ENCODE results near the gene KLHL34.

Gene KLHL34

DNA sequence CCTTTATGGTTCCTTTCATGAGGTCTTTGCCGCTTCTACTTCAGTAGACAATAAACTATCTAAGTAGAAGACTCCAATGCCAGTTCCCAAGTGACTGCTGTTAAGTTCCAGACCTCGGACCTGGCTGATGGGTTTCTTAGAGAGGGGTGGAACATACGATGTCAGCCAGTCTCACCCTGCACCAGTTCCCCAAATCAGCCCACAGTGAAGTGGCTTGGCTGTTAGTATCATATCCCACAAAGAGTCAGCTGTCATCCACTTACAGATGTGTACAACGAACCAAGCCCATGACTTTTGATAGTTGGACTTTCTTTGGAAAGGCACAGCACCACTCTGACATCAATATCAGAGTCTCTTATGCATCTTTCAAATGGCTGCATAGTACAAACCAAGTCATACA, 8.1 kb upstream of the KLHL34 start:
- H3K9me3 Mint-ChIP-seq = peaks cover 0 to 5% of the 10 kb centered on the region in 2 donors
- H3K4me1 Mint-ChIP-seq = no peaks in the 10 kb centered on the region
- DNase-seq (no peak), ATAC-seq (replicated peaks) (no peak)
- peaks cover 18 to 38% of the 10 kb centered on the region in 2 donors for H3K27me3 Mint-ChIP-seq
- no peaks in the 10 kb centered on the region for H3K36me3 Mint-ChIP-seq
- H3K27ac Mint-ChIP-seq = no peak overlapping the region
- H3K4me3 Mint-ChIP-seq = no peak overlapping the region

DNA sequence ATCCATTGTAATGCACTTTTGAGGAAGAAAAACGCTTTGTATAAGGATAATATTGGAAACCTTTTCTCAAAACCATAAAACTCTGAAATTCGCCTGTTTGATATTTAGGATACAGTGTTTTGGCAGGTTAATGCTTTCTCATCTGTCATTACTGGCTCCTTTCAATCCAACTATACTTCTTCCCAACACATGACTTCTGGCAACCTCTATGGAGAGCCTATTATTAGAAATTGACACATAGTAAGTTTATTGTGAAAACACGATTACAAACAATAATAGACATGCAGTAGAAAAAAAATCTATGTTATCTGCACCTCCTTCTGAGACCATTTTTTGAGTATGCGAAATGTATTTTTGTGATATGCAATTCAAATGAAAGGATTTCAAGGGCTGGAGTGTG, 4.6 kb upstream of the KLHL34 start:
- H3K4me1 Mint-ChIP-seq = no peaks in the 10 kb centered on the region
- DNase-seq (no peak), ATAC-seq (replicated peaks) (no peak)
- H3K4me3 Mint-ChIP-seq = no peak overlapping the region
- H3K27me3 Mint-ChIP-seq = peaks cover 24 to 38% of the 10 kb centered on the region in 2 donors
- no peaks in the 10 kb centered on the region for H3K9me3 Mint-ChIP-seq
- H3K27ac Mint-ChIP-seq = no peak overlapping the region
- H3K36me3 Mint-ChIP-seq = no peaks in the 10 kb centered on the region

DNA sequence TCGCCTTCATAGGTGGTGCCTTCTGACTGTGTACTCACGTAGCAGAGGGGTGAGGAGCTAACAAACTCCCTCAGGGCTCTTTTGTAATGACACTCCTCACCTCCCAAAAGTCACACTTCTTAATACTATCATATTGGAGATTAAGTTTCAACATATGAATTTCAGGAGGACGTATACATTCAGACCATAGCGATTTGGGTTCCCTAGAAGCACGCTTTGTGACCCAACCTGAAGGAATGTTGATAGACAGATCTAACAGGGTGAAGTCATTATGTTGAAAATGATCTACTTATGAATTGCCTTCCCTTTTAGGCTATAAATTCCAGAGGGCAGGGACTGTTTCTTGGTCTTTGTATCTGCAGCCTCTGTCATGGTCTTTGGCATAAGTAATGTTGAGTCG, 3.2 kb upstream of the KLHL34 start:
- Mint-ChIP-seq H3K36me3 (no peaks in the 10 kb centered on the region), H3K27me3 (peaks cover 28 to 43% of the 10 kb centered on the region in 2 donors), H3K4me1 (peaks cover 2 to 3% of the 10 kb centered on the region in 2 donors), H3K4me3 (no peak overlapping the region), H3K9me3 (peaks cover 0 to 3% of the 10 kb centered on the region in 2 donors), H3K27ac (no peak overlapping the region)
- no peak for DNase-seq
- ATAC-seq (replicated peaks) = no peak

DNA sequence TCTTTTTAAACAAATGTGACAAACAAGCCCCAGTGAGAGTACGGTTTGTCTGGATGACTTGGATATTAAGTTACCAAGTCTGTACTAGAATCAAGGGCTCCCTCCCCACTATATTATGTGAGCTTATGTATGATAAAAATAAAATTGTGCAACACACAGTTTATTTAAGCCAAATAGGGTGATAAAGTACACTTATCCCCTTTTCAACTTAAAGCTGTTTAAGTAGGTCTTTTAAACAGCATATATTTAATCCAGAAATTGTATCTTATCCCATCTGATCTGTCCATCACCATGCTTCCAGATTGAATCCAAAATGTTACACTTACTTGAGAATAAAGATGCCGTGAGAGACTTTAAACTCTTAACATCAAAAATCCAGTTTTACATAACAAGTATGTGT, 2.0 kb upstream of the KLHL34 start:
- Mint-ChIP-seq H3K9me3 (peaks cover 0 to 3% of the 10 kb centered on the region in 2 donors), H3K36me3 (peaks cover 3 to 4% of the 10 kb centered on the region in 2 donors), H3K4me3 (no peak overlapping the region), H3K27ac (no peak overlapping the region), H3K4me1 (peaks cover 7 to 11% of the 10 kb centered on the region in 2 donors), H3K27me3 (peaks cover 24 to 43% of the 10 kb centered on the region in 2 donors)
- no peak for DNase-seq
- ATAC-seq (replicated peaks) = no peak

DNA sequence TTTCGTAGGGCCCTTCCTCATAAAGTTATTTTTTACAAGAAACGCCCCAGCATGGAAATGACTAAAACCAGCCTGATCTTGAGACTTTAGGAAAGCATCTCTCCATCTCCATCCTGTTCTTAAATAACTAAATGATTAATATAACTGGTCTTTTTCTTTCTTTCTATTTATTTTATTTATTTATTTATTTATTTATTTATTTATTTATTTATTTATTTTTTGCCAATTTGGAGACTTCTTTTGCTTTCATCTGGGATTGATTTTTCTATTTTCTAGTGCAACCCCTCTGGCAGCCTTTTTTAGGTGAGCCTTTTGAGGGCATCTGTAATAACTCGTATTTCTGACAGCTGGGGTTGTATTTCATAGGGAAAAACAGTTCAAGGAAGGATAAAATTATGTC, 1.2 kb upstream of the KLHL34 start:
- Mint-ChIP-seq H3K4me1 (peaks cover 7 to 11% of the 10 kb centered on the region in 2 donors), H3K36me3 (peaks cover 3 to 4% of the 10 kb centered on the region in 2 donors), H3K27me3 (peaks cover 20 to 36% of the 10 kb centered on the region in 2 donors), H3K9me3 (peaks cover 0 to 3% of the 10 kb centered on the region in 2 donors), H3K27ac (no peak overlapping the region), H3K4me3 (no peak overlapping the region)
- DNase-seq (no peak), ATAC-seq (replicated peaks) (no peak)

DNA sequence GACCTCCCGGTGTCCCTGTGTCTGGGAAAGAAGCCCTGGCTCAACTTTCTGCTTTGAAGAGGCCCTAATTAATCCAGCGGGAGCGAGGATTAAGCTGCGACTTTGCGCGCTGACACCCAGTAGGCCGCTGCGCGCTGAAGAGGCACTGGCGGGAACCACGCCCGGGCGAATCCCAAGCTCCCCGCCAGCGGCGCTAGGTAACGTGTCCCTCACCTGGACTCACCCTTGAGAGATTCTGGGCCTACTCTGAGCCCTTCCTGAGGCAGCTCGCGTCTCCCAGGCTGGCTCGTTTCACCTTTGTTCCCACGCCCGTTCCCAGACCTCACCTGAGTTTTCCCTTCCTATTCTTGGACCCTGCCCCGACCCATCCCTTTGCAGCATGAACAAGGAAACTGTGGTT, 616 bp upstream of the KLHL34 start:
- Mint-ChIP-seq H3K9me3 (peaks cover 0 to 3% of the 10 kb centered on the region in 2 donors), H3K27ac (no peak overlapping the region), H3K4me1 (peaks cover 7 to 11% of the 10 kb centered on the region in 2 donors), H3K36me3 (peaks cover 3 to 4% of the 10 kb centered on the region in 2 donors), H3K27me3 (peaks cover 20 to 32% of the 10 kb centered on the region in 2 donors), H3K4me3 (peak overlapping the region; percentile 39 to 47)
- ATAC-seq (replicated peaks) (no peak), DNase-seq (no peak)

DNA sequence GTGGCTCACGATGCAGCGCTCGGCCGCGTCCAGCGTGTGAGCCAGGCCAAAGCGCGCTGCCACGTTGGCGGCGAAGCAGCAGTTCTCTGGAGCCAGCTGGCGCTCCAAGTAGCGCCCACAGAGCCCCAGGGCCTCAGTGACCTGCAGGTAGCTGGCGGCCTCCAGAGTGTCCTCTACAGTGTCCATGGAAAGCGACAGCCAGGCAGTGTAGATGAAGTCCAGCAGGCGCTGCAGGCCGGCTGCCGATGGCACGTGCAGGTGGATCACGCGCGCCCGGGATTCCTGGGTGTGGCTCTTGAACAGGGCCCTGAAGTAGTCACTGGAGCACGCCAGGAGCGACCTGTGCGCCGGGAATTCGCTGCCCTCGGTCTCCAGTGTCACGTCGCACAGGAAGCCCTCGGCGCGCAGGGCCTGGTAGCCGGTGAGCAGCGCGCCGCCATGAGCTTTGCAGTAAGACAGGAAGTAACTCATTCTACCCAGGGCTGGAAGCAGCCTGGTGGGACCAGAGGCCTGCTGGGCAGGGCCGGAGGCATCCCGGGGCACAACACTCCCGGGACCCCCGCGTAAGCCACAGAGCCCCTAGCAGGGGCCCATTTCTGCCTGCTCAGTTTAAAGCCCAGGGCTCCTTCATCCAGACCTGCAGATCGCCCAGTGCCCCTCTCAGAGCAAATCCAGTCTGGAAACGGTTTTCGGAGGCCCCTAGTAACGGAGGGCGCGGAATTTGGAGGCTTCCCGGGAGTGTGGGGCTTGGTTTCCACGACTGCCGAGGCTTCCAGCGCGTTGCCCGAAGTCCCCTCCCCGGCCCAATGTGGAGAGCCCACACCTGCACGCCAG, 595 bp downstream of the KLHL34 start:
- Mint-ChIP-seq H3K36me3 (peaks cover 3 to 4% of the 10 kb centered on the region in 2 donors), H3K4me1 (peaks cover 7 to 11% of the 10 kb centered on the region in 2 donors), H3K4me3 (peak overlapping the region; percentile 52 to 68), H3K27ac (peak overlapping the region; percentile 67), H3K9me3 (peaks cover 0 to 3% of the 10 kb centered on the region in 2 donors), H3K27me3 (peaks cover 17 to 30% of the 10 kb centered on the region in 2 donors)
- DNase-seq (no peak), ATAC-seq (replicated peaks) (no peak)

DNA sequence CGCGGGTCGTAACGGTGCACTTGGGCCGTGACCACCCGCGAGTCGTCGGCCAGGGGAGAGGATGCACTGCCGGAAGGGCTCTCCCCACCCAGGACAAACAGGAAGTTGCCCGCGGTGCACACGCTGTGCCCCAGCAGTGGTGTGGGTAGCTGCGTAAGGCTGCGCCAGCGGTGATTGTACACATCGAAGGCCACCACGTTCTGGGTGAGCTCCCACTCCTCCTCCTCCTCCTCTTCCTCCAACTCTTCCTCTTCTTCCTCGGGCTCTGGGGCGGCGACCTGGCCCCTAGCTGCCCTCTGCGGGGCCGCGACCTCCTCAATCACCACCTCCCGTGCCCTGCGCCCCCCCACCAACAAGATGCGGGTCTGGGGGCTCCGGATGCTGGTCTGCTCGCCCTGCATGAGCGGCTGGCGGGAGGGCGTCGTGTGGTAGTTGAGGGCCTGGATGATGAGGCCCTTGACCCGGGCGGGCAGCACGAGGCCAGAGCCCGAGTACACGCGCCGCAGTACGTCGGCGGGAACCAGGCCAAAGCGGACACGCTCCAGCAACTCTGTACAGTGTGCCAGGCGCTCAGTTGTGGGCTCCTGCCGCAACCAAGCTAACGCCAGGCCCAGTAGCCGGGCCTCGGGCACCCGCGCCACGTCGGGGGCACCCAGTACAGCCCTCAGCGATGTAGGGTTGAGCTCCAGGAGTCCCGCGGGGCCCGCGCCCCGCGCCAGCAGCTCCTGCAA, 1.4 kb downstream of the KLHL34 start:
- H3K4me3 Mint-ChIP-seq = peak overlapping the region; percentile 48 to 70
- H3K27ac Mint-ChIP-seq = peak overlapping the region; percentile 37
- DNase-seq (no peak), ATAC-seq (replicated peaks) (peak; percentile 34 to 43)
- peaks cover 7 to 11% of the 10 kb centered on the region in 2 donors for H3K4me1 Mint-ChIP-seq
- peaks cover 0 to 3% of the 10 kb centered on the region in 2 donors for H3K9me3 Mint-ChIP-seq
- peaks cover 5 to 6% of the 10 kb centered on the region in 2 donors for H3K36me3 Mint-ChIP-seq
- H3K27me3 Mint-ChIP-seq = peaks cover 12 to 24% of the 10 kb centered on the region in 2 donors

DNA sequence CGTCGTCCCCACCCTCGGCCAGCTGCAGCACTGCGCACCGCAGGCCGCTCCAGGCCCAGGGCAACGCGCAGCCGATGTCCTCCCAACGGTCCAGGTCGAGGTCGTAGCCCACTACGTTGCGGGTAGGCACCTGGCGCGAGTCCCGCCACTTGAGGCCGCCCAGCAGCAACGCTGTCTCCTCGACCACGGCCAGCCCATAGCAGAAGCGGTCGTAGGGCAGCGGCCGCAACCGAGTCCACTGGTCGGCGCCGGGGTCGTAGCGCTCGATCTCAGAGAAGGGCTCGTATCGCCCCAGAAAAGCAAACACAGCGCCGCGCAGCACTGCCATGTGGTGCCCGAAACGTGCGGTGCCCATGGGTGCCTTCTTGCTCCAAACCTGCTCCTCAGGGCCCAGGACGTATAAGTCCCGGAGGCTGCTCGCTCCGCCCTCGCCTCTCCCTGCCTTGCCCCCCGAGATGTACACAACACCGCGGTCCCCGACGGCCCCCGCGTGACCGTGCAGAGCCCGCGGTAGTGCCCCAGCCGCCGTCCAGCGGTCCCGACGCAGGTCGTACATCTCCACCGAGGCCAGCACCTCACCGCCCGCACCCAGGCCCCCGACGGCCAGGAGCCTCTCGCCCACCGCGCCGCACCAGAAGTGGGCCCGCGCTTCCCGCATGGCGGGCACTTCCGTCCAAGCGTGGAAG, 2.1 kb downstream of the KLHL34 start:
- H3K27me3 Mint-ChIP-seq = peaks cover 10 to 21% of the 10 kb centered on the region in 2 donors
- peaks cover 0 to 3% of the 10 kb centered on the region in 2 donors for H3K9me3 Mint-ChIP-seq
- peaks cover 11 to 12% of the 10 kb centered on the region in 2 donors for H3K36me3 Mint-ChIP-seq
- peak overlapping the region; percentile 65 for H3K27ac Mint-ChIP-seq
- H3K4me3 Mint-ChIP-seq = peak overlapping the region; percentile 48 to 70
- ATAC-seq (replicated peaks) (peak; percentile 14 to 16), DNase-seq (no peak)
- peaks cover 7 to 11% of the 10 kb centered on the region in 2 donors for H3K4me1 Mint-ChIP-seq

DNA sequence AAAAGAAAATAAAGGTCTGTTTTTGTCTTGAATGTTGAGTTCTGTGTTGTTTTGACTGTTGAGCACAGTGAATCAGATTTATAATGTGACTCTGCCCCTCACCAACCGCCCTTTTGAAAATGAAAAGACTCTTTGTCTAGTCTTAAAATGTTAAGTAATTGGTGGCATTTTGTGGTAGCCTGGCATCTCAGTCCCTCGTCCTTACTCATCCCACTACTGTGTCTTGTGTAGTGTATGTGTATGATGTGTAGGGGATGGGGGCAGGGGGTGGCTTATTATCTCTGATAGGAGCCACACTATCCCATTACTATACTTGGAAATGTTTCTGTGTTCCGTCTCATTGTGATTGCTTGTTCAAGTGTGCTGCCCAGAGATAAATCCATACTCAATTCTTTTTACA, 12.2 kb downstream of the KLHL34 start:
- no peak for ATAC-seq (replicated peaks)
- H3K4me1 Mint-ChIP-seq = no peaks in the 10 kb centered on the region
- no peak for DNase-seq
- H3K9me3 Mint-ChIP-seq = peaks cover 3% of the 10 kb centered on the region in 2 donors
- H3K36me3 Mint-ChIP-seq = peaks cover 8 to 16% of the 10 kb centered on the region in 2 donors
- no peak overlapping the region for H3K4me3 Mint-ChIP-seq
- no peak overlapping the region for H3K27ac Mint-ChIP-seq
- no peaks in the 10 kb centered on the region for H3K27me3 Mint-ChIP-seq

DNA sequence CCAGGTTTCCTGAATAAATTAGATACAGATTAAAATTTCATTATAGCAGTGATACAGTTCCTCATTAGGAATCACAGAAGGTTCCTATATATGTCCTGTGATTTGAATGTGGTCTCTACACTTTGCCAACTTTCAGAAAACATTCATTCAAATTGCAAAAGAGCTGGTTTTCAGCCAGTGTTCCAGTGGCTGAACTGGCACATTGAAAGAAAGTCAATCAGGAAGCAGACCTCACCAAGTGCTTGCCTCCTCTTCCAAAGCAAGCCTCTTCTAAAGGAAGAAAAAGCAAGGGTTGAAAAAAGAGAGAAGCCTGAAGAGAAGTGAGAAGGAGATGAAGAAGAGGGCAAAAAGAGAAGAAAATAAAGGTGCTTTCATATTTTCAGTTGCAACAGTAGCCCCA, 12.7 kb downstream of the KLHL34 start:
- Mint-ChIP-seq H3K4me3 (no peak overlapping the region), H3K4me1 (no peaks in the 10 kb centered on the region), H3K27ac (no peak overlapping the region), H3K36me3 (peaks cover 8 to 15% of the 10 kb centered on the region in 2 donors), H3K27me3 (no peaks in the 10 kb centered on the region), H3K9me3 (peaks cover 3% of the 10 kb centered on the region in 2 donors)
- no peak for ATAC-seq (replicated peaks)
- no peak for DNase-seq

DNA sequence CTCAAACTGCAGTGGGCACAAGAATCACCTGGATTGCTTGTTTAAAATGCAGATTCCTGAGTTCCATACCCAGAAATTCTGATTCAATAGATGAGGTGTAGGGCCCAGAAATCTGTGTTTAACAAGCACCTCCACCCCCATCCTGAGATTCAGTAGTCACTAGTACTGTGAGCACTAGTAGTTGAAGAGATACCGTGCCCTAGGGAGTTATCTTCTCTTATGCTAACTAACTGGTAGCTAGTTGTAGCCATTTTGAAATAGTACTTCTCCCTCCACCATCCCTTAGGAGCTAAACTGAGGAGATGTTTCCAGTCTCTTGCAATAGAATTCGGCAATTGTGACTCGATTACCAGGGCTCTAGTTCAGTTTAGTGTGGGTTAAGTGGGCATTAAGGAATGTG, 18.4 kb downstream of the KLHL34 start:
- H3K27me3 Mint-ChIP-seq = no peaks in the 10 kb centered on the region
- H3K36me3 Mint-ChIP-seq = no peaks in the 10 kb centered on the region
- H3K27ac Mint-ChIP-seq = no peak overlapping the region
- ATAC-seq (replicated peaks) (no peak), DNase-seq (no peak)
- no peak overlapping the region for H3K4me3 Mint-ChIP-seq
- no peaks in the 10 kb centered on the region for H3K4me1 Mint-ChIP-seq
- no peaks in the 10 kb centered on the region for H3K9me3 Mint-ChIP-seq

DNA sequence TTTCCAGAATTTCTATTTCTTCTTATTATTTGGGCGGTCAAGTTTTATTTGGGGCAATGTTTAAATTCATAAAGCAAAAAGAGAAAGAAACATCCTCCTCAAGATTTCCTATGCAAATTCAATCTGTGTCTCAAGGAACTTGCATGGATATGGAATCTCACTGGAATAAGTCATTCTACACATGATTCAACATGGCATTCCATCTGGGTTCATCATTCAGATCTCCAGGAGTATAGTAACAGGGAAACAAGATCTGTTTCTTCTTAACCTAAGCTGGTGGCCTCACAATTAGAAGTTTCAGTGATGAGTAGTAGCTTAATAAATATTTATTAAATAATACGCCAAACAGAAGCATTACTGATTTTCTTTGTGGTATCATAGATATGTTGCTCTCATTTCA, 19.8 kb downstream of the KLHL34 start:
- Mint-ChIP-seq H3K27me3 (no peaks in the 10 kb centered on the region), H3K9me3 (no peaks in the 10 kb centered on the region), H3K4me3 (no peak overlapping the region), H3K27ac (no peak overlapping the region), H3K4me1 (no peaks in the 10 kb centered on the region), H3K36me3 (no peaks in the 10 kb centered on the region)
- DNase-seq (no peak), ATAC-seq (replicated peaks) (no peak)

DNA sequence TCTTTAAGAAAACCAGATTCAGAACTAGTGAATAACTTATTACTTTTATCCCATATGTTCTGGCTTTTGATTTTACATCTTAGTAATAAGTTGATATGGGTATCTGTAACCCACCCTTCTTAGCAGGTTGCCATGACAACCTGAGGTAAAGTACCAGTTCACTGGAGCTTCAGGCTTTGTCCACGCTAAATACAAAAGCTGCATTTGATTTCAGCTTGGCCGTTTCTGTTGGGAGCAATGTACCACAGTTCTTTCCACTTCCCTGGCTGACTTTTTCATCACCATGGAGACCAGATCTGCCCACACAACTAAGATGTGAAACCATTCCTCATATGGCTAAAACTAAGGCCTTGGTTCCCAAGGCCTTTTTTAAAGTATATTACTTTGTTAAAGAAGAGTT, 26.1 kb downstream of the KLHL34 start:
- ATAC-seq (replicated peaks) (no peak), DNase-seq (no peak)
- Mint-ChIP-seq H3K4me1 (peaks cover 5 to 10% of the 10 kb centered on the region in 2 donors), H3K27ac (no peak overlapping the region), H3K9me3 (peaks cover 0 to 13% of the 10 kb centered on the region in 2 donors), H3K27me3 (no peaks in the 10 kb centered on the region), H3K36me3 (peaks cover 21 to 22% of the 10 kb centered on the region in 2 donors), H3K4me3 (no peak overlapping the region)

Data from stimulated activated naive B cell treated with anti-CD40 and anti-IgM and Interleukin-4, amounts not matched to agents 10 μg/mL and 1 μg/mL and 100 μg/mL, for 72 hours (primary cell).